RWPE2 (cell line): ENCODE measurements around the gene GSG1L2.

Experiments
- ATAC-seq: fragments of 200-7000 bp; cut with Tn5 transposase; 3 replicates; pipeline ENCODE4 v1.9.1; 2021; ENCODE audit warnings: low read depth
- DNase-seq: peaks from one replicate; pipeline ENCODE4 v3.0.0-alpha.2; 2020; ENCODE audit warnings: low spot score
- H3K27ac ChIP-seq: fragments of 450-650 bp; 2 replicates; pipeline ENCODE4 v1.5.1; 2017; ENCODE audit warnings: mild to moderate bottlenecking; ENCODE audit not compliant: poor library complexity, severe bottlenecking
- H3K27me3 ChIP-seq: fragments of 250-450 bp; sonication (Bioruptor Pico); 2 replicates; pipeline ENCODE4 v1.5.1; 2021; ENCODE audit warnings: mild to moderate bottlenecking, moderate library complexity; ENCODE audit not compliant: insufficient read depth, poor library complexity, severe bottlenecking
- H3K36me3 ChIP-seq: fragments of 250-450 bp; sonication (Bioruptor Pico); 2 replicates; pipeline ENCODE4 v1.5.1; 2020; ENCODE audit warnings: low read depth, mild to moderate bottlenecking, moderate library complexity
- H3K4me1 ChIP-seq: fragments of 250-450 bp; sonication (Bioruptor Pico); 2 replicates; pipeline ENCODE4 v1.5.1; 2021; ENCODE audit warnings: mild to moderate bottlenecking, moderate library complexity; ENCODE audit not compliant: insufficient read depth, poor library complexity, severe bottlenecking
- H3K4me3 ChIP-seq: fragments of 250-450 bp; sonication (Bioruptor Pico); 2 replicates; pipeline ENCODE4 v1.5.1; 2021; ENCODE audit warnings: mild to moderate bottlenecking, moderate library complexity; ENCODE audit not compliant: severe bottlenecking
- H3K9me3 ChIP-seq: fragments of 250-450 bp; sonication (Bioruptor Pico); 2 replicates; pipeline ENCODE4 v1.5.1; 2021; ENCODE audit warnings: mild to moderate bottlenecking, moderate library complexity; ENCODE audit not compliant: severe bottlenecking
- TF ChIP-seq, protein P1 (sequence below): fragments of 450-650 bp; IDR thresholded peaks from one replicate; pipeline ENCODE4 v1.5.1; 2017; ENCODE audit warnings: mild to moderate bottlenecking, moderate library complexity; ENCODE audit not compliant: poor library complexity, severe bottlenecking

GSG1L2 gene

GRCh38 chr17:9806699-9807098, 15.2 kb downstream of the GSG1L2 start:
- Histone ChIP-seq H3K27ac (no peak overlapping the region), H3K9me3 (no peaks in the 10 kb centered on the region), H3K36me3 (no peaks in the 10 kb centered on the region), H3K4me3 (no peak overlapping the region), H3K27me3 (no peaks in the 10 kb centered on the region), H3K4me1 (peaks cover 18% of the 10 kb centered on the region)
- DNase-seq = no peak
- no peak for ATAC-seq
- TF ChIP-seq, protein P1, sequence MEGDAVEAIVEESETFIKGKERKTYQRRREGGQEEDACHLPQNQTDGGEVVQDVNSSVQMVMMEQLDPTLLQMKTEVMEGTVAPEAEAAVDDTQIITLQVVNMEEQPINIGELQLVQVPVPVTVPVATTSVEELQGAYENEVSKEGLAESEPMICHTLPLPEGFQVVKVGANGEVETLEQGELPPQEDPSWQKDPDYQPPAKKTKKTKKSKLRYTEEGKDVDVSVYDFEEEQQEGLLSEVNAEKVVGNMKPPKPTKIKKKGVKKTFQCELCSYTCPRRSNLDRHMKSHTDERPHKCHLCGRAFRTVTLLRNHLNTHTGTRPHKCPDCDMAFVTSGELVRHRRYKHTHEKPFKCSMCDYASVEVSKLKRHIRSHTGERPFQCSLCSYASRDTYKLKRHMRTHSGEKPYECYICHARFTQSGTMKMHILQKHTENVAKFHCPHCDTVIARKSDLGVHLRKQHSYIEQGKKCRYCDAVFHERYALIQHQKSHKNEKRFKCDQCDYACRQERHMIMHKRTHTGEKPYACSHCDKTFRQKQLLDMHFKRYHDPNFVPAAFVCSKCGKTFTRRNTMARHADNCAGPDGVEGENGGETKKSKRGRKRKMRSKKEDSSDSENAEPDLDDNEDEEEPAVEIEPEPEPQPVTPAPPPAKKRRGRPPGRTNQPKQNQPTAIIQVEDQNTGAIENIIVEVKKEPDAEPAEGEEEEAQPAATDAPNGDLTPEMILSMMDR = no peak

DNA sequence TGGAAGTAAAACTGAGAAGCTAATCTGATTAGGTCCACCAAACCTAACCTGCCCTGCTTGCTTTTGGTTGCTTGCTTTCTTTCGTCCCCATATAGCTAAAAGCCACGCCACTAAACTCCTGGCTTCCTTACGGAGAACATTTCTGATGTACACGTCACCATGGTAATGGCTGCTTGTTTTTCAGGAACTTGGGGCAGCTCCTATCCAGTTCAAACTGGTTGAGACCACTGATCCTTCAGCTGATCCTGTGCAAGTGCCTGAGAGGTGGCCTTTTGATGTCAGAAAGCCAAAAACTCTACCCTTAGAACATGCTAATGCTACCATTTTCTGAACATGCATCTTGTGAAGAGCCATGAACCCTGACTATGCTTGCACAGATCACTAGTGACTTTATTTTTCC, 16.1 kb downstream of the GSG1L2 start:
- H3K27ac ChIP-seq = no peak overlapping the region
- H3K4me3 ChIP-seq = no peak overlapping the region
- TF ChIP-seq, protein P1 = no peak
- no peaks in the 10 kb centered on the region for H3K27me3 ChIP-seq
- H3K9me3 ChIP-seq = no peaks in the 10 kb centered on the region
- H3K4me1 ChIP-seq = peaks cover 12% of the 10 kb centered on the region
- ATAC-seq = no peak
- no peaks in the 10 kb centered on the region for H3K36me3 ChIP-seq
- no peak for DNase-seq

- TF ChIP-seq, protein P1 = no peak
- no peaks in the 10 kb centered on the region for H3K36me3 ChIP-seq
- H3K27me3 ChIP-seq = no peaks in the 10 kb centered on the region
- H3K4me3 ChIP-seq = no peak overlapping the region
- ATAC-seq = peak; percentile 27; the same call in 1 of the 3 replicates
- H3K27ac ChIP-seq = peak overlapping the region; percentile 25
- H3K9me3 ChIP-seq = no peaks in the 10 kb centered on the region
- peaks cover 9% of the 10 kb centered on the region for H3K4me1 ChIP-seq
- no peak for DNase-seq
These were observed 19.2 kb downstream of the GSG1L2 start for GRCh38 chr17:9802697-9803096.

GRCh38 chr17:9802294-9802693, 19.6 kb downstream of the GSG1L2 start:
- DNase-seq (peak; percentile 71), ATAC-seq (peak; percentile 90)
- Histone ChIP-seq H3K27me3 (no peaks in the 10 kb centered on the region), H3K27ac (peak overlapping the region; percentile 25), H3K9me3 (no peaks in the 10 kb centered on the region), H3K36me3 (no peaks in the 10 kb centered on the region), H3K4me3 (no peak overlapping the region), H3K4me1 (peaks cover 9% of the 10 kb centered on the region)
- TF ChIP-seq, protein P1 = no peak

GRCh38 chr17:9801505-9801904, 20.4 kb downstream of the GSG1L2 start:
- TF ChIP-seq, protein P1 = no peak
- ATAC-seq = no peak
- H3K4me3 ChIP-seq = no peak overlapping the region
- DNase-seq = no peak
- no peaks in the 10 kb centered on the region for H3K27me3 ChIP-seq
- peak overlapping the region; percentile 25 for H3K27ac ChIP-seq
- H3K36me3 ChIP-seq = no peaks in the 10 kb centered on the region
- H3K9me3 ChIP-seq = no peaks in the 10 kb centered on the region
- H3K4me1 ChIP-seq = peaks cover 9% of the 10 kb centered on the region
